ENCODE measurements around the gene SLC25A17.
A peak's percentile ranks its signal among the peaks of the same experiment; 100 is the strongest.
"Not testable (repeated sequence)": the region's sequence is repeated elsewhere in the genome, so short reads cannot be mapped to it uniquely, and the experiment has no call there.

The SLC25A17 gene

DNA sequence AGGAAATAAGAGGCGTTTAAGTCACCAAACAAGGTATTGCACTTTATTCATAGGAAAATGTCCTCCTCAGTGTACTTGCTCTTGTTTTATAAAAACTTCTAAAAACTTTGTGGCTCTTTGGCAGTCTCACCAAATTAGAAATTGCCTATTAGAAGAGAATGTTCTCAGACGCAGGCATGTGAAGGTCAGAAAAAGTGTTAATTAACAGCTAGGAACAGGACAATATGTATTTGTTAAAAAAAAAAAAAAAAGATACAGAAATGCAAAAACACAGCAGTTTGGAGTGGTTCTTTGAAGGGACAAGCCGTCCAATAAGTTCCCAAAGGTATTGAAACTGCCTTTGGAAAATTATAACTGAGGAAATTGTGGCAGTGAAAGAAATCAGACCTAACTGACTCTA lies 67.9 kb downstream of the SLC25A17 start:
- no peak for DNase-seq

DNA sequence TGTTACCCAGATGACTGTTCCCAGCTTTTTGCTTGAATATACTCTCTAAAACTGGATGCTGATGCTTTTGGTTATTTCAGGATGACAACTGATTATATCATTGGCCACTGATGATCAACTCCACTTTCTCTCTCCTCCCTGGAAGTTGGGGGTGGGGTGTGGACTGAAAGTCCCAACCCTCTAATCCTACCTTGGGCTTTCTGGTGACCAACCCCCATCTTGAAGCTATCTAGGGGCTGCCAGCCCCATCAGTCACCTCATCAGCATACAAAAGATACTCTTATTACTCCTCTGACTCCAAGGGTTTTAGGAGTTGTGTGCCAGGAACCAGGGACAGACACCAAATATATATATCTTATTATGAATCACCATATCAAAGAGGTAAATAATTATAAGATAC lies 69.3 kb downstream of the SLC25A17 start:
- no peak for DNase-seq

DNA sequence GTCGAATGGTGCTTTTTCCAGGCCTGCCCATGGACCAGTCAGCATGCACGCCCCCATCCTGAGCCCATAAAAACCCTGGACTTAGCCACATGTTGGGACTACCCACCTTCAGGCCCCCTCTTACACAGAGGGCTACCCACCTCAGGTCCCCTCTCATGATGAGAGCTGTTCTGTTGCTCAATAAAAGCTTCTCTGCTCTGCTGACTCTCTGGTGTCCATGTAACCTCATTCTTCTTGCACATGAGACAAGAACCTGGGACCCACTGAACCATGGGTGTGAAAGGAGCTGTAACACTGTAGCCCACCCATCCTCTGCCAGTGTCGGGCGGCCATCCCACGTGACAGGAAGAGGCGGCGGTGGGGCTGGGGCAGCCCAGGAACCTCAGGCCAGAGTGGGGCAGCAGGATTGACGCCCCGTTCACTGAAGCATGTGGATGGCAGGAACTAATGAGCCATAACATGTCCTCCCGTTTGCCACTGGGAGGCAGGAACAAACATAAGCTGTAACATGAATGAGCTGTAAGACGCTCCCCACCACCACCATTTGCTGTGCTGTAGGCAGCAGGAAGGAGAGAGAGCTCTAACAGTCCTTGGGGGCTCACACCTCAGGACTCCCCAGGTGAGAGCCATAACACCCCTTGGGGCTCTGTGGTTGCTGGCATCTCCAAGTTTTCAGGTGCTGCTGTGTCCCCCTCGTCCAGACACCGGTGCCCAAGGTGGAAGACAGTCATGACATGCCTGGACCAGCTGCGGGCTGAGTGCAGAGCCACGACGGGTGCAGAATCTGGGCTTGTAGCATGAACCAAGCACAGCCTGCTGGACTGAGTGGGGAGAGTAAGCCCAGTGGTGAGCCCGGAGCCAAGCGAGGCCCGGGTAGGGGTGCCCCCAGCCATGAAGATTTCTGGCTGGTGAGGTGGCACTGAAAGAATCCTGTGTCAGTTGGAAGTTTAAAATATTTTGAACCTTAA lies 70.5 kb downstream of the SLC25A17 start:
- DNase-seq, result no peak

DNA sequence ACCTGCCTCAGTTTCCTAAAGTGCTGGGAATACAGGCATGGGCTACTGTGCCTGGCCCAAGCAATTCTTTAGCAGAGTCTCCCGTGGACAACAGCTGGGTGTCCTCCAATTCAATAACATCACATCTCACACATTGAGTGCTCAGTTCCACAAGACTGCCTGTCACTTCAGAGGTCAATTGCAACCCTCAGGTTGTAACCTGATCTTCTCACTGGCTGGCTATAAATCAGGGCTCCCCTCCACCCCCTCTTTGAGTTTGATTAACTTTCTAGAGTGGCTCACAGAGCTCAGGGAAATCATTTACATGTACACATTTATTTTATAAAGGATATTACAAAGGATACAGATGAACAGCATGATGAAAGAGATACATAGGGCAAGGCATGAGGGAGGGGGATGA lies 71.8 kb downstream of the SLC25A17 start:
- DNase-seq, result no peak

DNA sequence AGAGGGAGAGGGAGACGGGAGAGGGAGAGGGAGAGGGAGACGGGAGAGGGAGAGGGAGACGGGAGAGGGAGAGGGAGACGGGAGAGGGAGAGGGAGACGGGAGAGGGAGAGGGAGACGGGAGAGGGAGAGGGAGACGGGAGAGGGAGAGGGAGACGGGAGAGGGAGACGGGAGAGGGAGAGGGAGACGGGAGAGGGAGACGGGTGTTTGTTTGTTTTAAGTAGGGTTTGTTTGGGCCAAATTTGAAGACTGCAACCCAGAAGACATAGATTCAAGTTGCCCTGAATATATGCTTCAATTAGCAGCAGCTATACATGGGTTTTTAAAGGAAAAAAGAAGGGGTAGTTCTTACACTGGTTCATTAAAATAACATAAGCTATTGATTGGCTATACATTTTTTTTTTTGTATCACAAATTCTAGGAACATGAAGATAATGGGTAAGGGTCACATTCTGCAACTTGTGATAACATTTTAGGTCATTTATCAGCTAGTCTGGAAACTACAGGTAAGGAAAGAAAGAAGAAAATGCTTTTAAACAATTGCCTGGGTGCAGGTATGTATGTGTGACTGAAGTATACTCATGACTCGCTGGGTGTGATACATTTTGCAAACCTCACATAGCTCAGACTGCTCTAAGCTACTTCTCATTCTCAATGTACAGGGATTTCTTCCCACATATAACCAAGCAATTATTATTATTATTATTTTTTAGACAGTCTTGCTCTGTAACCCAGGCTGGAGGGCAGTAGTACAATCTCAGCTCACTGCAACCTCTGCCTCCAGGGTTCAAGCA lies 72.5 kb downstream of the SLC25A17 start:
- no peak for DNase-seq

DNA sequence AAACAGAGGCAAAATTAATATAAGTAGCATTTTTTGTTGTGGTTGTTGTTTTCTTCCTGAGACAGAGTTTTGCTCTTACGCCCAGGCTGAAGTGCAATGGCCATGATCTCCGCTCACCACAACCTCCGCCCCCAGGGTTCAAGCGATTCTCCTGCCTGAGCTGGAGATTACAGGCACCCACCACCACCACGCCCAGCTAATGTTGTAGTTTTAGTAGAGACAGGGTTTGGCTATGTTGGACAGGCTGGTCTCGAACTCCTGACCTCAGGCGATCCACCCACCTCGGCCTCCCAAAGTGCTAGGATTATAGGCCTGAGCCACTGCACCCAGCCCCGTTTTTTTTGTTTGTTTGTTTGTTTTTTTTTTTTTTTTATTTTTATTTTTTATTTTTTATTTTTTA lies 75.4 kb downstream of the SLC25A17 start:
- no peak for DNase-seq

DNA sequence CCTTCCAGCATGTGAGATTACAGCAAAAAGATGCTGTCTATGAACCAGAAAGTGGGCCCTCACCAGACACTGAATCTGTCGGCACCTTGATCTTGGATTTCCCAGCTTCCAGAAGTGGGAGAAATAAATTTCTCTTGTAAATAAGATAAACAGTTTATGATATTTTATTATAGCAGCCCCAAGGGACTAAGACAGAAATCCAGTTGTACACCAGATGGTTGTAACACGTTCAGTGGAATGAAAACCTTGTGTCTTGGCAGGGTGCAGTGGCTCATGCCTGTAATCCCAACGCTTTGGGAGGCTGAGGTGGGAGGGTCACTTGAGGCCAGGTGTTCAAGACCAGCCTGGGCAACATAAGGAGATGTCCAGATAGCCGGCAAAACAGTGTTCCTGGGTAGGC lies 78.0 kb downstream of the SLC25A17 start:
- no peak for DNase-seq

DNA sequence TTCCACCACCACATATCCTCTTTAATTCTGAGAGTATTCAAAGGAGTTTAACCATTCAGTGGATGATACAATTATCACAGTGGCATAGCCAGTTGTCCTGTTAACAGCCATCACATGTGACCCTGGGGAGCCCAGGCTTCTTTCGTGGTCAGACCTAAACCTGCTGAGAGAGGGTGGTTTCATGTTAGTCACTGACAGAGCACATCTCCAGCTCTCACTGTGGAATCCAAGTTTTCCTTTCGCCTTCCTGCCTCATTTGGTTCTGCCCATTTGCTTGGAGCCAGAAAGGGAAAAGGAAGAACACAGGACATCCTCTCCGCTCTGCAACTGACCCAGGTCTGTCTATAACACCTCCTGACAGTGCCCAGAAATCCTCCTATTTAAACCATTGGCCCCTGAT lies 79.4 kb downstream of the SLC25A17 start:
- DNase-seq, result no peak

DNA sequence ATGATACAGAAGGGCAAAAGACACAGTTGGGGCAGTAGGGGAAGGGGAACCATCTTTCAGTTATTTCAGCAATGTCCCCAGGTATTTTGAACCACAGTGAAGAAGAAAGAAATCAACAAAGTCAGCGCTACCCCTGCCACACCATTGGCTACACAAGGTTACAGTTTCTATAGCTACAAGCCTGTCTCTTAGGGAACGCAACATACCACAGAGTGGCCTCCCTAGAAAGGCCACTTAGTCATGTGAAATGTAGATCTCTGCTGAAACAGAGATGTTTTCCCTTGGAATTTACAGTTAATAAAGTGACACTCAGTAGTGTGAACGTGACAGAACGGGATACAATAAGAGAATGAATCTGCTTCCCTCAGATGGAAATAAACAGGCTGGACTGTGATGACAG lies 85.2 kb downstream of the SLC25A17 start:
- no peak for DNase-seq

DNA sequence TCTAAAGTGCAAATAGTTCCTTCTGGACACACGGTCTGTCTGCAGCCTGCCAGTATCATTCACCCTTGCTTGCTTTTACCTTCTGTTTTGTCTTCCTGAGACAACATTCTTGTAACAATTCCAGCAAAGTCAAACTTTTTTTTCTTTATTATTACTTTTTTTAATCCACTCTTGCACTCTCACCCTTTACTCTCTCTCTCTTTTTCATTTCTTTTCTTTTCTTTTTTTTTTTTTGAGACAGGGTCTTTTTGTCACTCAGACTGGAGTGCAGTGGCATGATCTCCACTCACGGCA lies 86.2 kb downstream of the SLC25A17 start:
- DNase-seq, result no peak

DNA sequence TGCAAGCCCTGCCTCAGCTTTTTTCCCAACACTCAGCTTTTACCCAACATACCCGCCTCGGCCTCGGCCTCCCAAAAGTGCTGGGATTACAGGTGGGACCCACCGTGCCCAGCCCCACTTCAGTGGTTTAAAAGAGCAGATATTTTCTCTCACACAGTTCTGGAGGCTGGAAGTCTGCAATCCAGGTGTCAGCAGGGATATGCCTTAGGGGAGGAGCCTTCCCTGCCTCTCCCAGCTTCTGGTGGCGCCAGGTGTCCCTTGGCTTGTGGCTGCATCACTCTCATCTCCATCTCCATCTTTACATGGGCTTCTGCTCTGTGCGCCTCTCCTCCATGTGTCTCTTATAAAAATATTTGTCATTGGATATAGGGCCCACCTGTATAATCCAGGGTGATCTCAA lies 89.9 kb downstream of the SLC25A17 start:
- DNase-seq, result no peak

DNA sequence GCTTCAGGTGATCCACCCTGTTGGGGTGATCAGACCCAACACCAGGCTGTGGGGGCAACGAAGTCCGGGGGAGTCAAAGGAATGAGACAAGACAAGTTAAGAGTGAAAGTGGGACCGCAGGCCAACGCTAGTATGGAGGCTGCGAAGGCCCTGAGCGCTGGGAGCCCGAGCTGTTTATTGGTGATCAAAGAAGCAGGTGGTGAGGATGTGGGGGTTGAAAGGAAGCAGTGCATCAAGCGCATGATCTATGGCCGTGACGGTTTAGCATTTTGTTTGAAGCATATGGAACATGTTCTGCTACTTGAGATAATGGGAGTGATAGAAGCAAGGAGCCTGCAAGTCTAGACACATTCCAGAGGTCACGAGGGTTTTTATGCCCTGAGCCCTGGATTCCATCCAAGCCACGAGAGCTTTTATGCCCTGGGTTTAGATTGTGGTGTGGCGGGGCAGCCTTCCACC lies 90.4 kb downstream of the SLC25A17 start:
- no peak for DNase-seq

DNA sequence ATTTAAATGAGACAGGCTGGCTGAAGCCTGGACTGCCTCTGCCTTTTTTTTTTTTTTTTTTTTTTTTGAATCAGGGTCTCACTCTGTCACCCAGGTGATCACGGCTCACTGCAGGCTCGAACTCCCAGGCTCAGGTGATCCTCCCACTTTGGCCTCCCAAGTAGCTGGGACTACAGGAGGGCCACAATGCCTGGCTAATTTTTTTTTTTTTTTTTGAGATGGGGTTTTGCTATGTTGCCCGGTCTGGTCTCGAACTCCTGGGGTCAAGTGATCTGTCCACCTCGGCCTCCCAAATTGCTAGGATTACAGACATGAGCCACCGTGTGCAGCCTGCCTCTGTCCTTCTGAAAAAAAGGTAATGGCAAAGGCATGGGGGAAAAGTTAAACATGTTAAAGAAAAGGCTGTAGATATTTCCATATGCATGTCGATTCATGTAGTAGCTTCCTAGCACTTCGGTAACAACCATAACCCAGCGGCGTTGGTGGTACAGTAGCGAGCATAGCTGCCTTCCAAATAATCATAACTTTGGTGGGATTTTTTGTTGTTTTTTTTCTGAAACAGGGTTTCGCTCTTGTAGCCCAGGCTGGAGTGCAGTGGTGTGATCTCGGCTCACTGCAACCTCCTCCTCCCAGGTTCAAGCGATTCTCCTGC lies 91.1 kb downstream of the SLC25A17 start:
- no peak for DNase-seq

DNA sequence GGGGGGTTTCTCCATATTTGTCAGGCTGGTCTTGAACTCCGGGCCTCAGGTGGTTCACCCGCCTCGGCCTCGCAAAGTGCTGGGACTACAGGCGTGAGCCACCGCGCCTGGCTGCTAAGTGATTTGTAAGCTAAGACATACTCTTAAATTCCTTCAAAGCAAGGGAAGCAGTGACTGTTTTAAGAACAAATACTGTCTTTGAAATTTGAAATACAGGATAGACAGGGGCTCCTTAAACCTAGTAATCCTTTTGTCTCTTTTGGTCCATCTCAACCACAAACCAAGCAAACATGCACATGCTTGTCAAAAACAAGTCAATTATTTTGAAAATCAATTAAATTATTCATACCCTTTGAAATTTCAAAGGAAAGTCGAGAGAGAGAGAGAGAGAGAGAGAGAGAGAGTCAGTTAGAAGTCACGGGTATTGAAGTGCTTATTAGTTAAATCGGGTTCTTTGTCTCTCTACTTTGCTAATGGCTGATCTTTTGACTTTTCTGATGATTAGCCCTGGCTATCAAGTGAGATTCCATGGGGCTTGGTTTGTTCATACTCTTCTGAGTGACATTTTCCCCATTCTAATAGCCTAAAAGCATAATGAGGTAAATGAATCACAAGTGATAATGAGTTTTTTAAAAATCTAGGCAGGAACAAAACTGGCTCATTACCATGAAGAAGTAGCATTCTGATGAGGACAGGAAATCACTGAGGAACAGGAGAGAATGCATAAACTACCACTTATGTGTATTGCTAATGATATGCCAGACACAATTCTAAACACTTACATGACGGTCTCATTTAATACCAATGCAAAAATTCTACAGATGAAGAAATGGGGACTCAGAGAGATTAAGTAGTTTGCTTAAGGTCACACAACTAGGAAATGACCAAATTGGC lies 91.8 kb downstream of the SLC25A17 start:
- no peak for DNase-seq

DNA sequence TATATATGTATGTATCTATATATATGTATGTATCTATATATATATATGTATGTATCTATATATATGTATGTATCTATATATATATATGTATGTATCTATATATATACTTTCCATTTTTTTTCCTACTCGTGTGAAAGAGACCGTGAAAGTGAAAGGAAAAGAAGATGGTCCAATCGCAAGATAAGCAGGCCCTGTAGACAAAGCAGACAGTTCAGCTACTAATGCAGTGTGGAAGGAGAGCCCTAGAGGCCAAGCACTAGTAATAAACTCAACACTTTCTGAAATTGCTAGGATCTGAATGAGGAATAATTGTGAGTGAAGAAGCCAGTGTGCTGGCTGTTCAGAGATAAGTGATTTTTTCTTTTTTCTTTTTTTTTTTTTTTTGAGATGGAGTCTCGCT lies 92.6 kb downstream of the SLC25A17 start:
- no peak for DNase-seq

DNA sequence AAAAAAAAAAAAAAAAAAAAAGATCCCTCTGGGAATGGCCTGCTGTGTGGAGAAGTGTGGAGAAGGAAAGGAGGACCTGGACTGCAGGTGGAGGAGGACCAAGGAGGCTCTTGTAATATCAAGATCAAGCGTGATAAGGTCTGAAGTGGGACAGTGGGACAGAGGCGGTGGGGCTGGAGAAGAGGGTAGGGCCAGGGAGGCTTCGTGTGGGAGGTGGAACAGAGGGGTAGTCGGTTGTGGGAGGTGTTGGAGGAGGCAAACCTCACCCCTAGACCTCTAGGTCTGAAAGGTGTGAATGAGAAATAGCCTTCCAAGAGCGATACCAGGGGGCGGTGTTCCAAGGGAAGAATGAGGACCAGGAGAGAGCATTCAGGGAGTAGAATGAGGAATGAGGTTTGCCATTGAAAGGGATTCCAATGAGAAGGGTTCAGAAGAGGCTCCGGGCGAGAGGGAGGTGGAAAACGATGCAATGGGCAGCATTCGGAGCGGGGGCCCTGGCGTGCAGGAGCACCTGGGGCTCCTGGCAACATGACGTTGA lies 95.7 kb downstream of the SLC25A17 start:
- no peak for DNase-seq

DNA sequence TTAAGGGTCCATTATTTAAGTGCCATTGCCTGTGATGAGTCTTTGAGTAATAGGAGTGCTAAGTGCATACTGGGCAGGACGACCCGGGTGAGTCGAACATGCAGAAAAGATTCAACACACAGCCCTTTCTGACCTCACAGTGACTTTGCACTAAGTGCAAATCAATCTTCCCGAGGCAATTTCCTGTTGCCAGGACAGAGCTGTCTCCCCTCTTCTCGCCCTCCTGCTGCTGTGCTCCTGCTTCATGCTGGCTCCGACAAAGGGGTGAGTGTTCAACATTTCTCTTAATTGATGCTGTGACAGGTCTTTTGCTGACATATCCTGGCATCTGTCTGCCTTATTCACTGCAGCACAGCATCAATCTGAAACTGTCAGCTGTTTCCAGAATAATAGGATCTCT lies 97.9 kb downstream of the SLC25A17 start:
- peak; percentile 94 for DNase-seq

DNA sequence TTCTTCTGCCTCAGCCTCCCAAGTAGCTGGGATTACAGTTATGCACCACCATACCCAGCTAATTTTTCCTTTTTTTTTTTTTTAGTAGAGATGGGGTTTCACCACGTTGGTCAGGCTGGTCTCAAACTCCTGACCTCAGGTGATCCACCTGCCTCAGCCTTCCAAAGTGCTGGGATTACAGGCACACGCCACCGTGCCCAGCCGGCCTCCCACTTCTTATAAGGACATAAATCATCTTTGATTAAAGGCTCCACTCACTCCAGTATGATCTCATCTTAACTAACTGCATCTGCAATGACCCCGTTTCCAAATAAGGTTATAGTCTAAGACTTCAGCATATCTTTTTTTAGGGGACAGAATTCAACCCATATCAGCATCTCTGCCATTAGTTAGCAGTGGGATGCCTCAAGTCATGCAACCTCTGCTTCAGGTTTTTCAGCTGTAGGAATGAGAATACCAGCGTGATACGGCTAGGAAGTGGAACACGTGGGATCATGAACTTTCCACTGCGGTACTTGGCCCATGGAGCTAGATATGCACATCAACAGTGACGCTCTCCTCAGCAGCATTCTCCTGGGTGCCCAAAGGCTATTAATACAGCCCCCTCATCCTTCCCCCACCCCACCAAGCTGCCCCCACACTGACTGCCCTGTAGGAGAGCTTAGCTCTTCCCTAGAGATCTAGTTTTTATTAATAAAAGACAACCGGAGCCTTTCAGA lies 98.4 kb downstream of the SLC25A17 start:
- DNase-seq, result peak; percentile 34

DNA sequence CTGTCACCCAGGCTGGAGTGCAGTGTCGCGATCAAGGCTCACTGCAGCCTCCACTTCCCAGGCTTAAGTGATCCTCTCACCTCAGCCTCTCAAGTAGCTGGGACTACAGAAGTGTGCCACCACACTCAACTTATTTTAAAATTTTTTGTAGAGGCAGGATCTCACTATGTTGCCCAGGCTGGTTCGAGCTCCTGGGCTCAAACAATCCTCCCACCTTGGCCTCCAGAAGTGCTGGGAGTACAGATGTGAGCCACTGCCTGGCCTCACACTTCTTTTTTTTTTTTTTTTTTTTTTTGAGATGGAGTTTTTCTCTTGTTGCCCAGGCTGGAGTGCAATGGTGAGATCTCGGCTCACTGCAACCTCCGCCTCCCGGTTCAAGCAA lies 99.0 kb downstream of the SLC25A17 start:
- DNase-seq, result not testable (repeated sequence)
